ENCODE data around the gene NAP1L4.

NAP1L4 gene

GRCh38 chr11:2992997-2993325 lies 832 bp upstream of the NAP1L4 start:
- no peak for DNase-seq

GRCh38 chr11:2991452-2992233 lies 486 bp downstream of the NAP1L4 start:
- DNase-seq, result peak in 3 of 14 donors; percentile 38 to 71 (median 67)

GRCh38 chr11:2990617-2991451 lies 1.3 kb downstream of the NAP1L4 start:
- no peak for DNase-seq

- no peak for DNase-seq
These were observed 2.6 kb downstream of the NAP1L4 start for GRCh38 chr11:2989551-2989950.

- DNase-seq, result no peak
These were observed 3.1 kb downstream of the NAP1L4 start for GRCh38 chr11:2989006-2989405.

- no peak for DNase-seq
These were observed 4.0 kb downstream of the NAP1L4 start for GRCh38 chr11:2987881-2988861.

GRCh38 chr11:2983908-2984307 lies 8.2 kb downstream of the NAP1L4 start:
- DNase-seq, result no peak

GRCh38 chr11:2982214-2982613 lies 9.9 kb downstream of the NAP1L4 start:
- DNase-seq, result no peak

- no peak for DNase-seq
These were observed 11.0 kb downstream of the NAP1L4 start for GRCh38 chr11:2981130-2981529.

- DNase-seq, result no peak
These were observed 11.8 kb downstream of the NAP1L4 start for GRCh38 chr11:2980168-2980840.

- no peak for DNase-seq
These were observed 15.0 kb downstream of the NAP1L4 start for GRCh38 chr11:2977113-2977512.

GRCh38 chr11:2976294-2977063 lies 15.7 kb downstream of the NAP1L4 start:
- no peak for DNase-seq

GRCh38 chr11:2975594-2975993 lies 16.5 kb downstream of the NAP1L4 start:
- peak in 6 of 14 donors; percentile 9 to 41 (median 16) for DNase-seq

- no peak for DNase-seq
These were observed 17.9 kb downstream of the NAP1L4 start for GRCh38 chr11:2974272-2974671.

GRCh38 chr11:2968341-2968900 lies 23.7 kb downstream of the NAP1L4 start:
- no peak for DNase-seq

- DNase-seq, result no peak
These were observed 27.3 kb downstream of the NAP1L4 start for GRCh38 chr11:2964782-2965181.

- DNase-seq, result no peak
These were observed 28.4 kb downstream of the NAP1L4 start for GRCh38 chr11:2963761-2964160.

GRCh38 chr11:2963112-2963754 lies 28.9 kb downstream of the NAP1L4 start:
- DNase-seq, result no peak

- no peak for DNase-seq
These were observed 31.0 kb downstream of the NAP1L4 start for GRCh38 chr11:2961080-2961479.

GRCh38 chr11:2960139-2960538 lies 32.0 kb downstream of the NAP1L4 start:
- DNase-seq, result no peak

All from C1 segment of cervical spinal cord (tissue), 14 donors.